ENCODE measurements around the gene PCDHB9.
"Not testable (repeated sequence)": the region's sequence is repeated elsewhere in the genome, so short reads cannot be mapped to it uniquely, and the experiment has no call there.

Gene PCDHB9

GRCh38 chr5:141184117-141184855, 2.7 kb upstream of the PCDHB9 start:
- in situ Hi-C loops (cut with MboI; ENCODE audit: low sequenced_read_pairs) = not testable (repeated sequence)

GRCh38 chr5:141188682-141189081, 1.7 kb downstream of the PCDHB9 start:
- in situ Hi-C loops (cut with MboI; ENCODE audit: low sequenced_read_pairs) = not testable (repeated sequence)

- in situ Hi-C loops (cut with MboI; ENCODE audit: low sequenced_read_pairs) = not testable (repeated sequence)
Measured at GRCh38 chr5:141189131-141189530, 2.2 kb downstream of the PCDHB9 start.

GRCh38 chr5:141192110-141192725, 5.3 kb downstream of the PCDHB9 start, which contains the start of gene PCDHB10:
TSS of gene PCDHB10 (plus strand) at chr5:141192353. CDS start at chr5:141192553, 200 bp downstream.
- in situ Hi-C loops (cut with MboI; ENCODE audit: low sequenced_read_pairs) = no loop called here

DNA sequence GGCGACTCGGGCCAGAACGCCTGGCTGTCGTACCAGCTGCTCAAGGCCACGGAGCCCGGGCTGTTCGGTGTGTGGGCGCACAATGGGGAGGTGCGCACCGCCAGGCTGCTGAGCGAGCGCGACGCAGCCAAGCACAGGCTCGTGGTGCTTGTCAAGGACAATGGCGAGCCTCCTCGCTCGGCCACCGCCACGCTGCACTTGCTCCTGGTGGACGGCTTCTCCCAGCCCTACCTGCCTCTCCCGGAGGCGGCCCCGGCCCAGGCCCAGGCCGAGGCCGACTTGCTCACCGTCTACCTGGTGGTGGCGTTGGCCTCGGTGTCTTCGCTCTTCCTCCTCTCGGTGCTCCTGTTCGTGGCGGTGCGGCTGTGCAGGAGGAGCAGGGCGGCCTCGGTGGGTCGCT, 7.4 kb downstream of the PCDHB9 start:
- in situ Hi-C loops (cut with MboI; ENCODE audit: low sequenced_read_pairs) = not testable (repeated sequence)

GRCh38 chr5:141196363-141196762, 9.4 kb downstream of the PCDHB9 start:
- in situ Hi-C loops (cut with MboI; ENCODE audit: low sequenced_read_pairs) = no loop called here

DNA sequence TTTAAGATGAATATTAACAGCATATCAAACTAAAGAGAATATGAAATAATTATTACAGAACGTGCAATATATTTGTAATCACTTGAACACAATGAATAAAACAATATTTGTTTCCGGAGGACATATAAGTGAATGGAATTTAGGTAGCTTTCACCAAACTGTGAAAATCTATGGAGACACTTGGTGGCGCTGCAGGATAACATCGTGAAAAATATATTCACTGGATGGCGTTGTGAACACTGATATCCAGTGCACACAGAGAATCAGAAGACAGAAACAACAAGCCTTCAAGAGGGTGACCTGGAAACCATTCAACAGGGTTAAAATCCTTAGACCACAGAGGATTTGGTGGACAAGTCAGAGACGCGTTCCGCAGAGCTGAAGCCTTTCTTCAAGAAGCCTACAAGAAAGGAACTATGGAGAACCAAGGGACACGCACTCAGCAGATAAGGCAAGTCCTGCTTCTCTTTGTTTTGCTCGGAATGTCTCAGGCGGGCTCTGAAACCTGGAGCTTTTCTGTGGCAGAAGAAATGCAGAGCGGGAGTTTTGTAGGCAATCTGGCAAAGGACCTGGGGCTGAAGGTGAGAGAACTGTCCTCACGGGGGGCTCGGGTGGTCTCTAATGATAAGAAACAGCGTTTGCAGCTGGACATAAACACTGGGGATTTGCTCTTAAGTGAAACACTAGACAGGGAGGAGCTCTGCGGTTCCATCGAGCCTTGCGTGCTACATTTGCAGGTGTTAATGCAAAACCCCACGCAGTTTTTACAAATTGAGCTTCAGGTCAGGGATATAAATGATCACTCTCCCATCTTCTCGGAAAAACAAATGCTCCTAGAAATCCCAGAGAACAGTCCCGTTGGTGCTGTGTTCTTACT, 12.6 kb downstream of the PCDHB9 start, which contains the start of gene PCDHB11:
PCDHB11 (plus strand) TSS at position 269 of the 877 bp plus-strand sequence; CDS start at position 417, 148 bp downstream.
- in situ Hi-C loops (cut with MboI; ENCODE audit: low sequenced_read_pairs) = no loop called here

GRCh38 chr5:141201126-141201525, 14.2 kb downstream of the PCDHB9 start:
- in situ Hi-C loops (cut with MboI; ENCODE audit: low sequenced_read_pairs) = not testable (repeated sequence)

- in situ Hi-C loops (cut with MboI; ENCODE audit: low sequenced_read_pairs) = not testable (repeated sequence)
Measured at GRCh38 chr5:141201646-141202045, 14.7 kb downstream of the PCDHB9 start.

DNA sequence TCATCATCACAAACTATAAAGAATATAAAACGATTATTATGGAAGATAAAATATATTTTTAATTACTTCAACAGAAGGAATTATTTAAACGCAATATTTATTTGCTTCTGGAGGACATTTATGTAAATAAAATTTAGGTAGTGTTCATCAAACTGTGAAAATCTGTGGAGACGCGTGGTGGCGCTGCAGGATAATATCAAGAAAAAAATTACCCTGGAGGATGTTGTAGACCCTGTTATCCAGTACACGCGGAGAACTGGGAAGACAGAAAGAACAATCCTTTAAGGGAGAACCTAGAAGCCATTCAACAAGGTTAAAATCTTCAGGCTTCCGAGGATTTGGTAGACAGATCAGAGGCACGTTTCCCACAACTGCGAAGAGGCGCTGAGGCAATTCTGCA, 21.5 kb downstream of the PCDHB9 start, which contains the start of gene PCDHB12:
PCDHB12 (plus strand) TSS at position 242 of the 400 bp plus-strand sequence. CDS start 189 bp downstream, outside the sequence.
- in situ Hi-C loops (cut with MboI; ENCODE audit: low sequenced_read_pairs) = no loop called here

GRCh38 chr5:141210281-141210680, 23.3 kb downstream of the PCDHB9 start:
- in situ Hi-C loops (cut with MboI; ENCODE audit: low sequenced_read_pairs) = not testable (repeated sequence)

DNA sequence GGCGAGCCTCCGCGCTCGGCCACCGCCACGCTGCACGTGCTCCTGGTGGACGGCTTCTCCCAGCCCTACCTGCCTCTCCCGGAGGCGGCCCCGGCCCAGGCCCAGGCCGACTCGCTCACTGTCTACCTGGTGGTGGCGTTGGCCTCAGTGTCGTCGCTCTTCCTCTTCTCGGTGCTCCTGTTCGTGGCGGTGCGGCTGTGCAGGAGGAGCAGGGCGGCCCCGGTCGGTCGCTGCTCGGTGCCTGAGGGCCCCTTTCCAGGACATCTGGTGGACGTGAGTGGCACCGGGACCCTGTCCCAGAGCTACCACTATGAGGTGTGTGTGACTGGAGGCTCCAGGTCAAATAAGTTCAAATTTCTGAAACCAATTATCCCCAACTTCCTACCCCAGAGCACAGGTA, 23.9 kb downstream of the PCDHB9 start:
- in situ Hi-C loops (cut with MboI; ENCODE audit: low sequenced_read_pairs) = not testable (repeated sequence)

GRCh38 chr5:141213656-141214339, 26.8 kb downstream of the PCDHB9 start, which contains the start of gene PCDHB13:
TSS of gene PCDHB13 (plus strand) at chr5:141213919. CDS start at chr5:141214124, 205 bp downstream.
- in situ Hi-C loops (cut with MboI; ENCODE audit: low sequenced_read_pairs) = not testable (repeated sequence)

DNA sequence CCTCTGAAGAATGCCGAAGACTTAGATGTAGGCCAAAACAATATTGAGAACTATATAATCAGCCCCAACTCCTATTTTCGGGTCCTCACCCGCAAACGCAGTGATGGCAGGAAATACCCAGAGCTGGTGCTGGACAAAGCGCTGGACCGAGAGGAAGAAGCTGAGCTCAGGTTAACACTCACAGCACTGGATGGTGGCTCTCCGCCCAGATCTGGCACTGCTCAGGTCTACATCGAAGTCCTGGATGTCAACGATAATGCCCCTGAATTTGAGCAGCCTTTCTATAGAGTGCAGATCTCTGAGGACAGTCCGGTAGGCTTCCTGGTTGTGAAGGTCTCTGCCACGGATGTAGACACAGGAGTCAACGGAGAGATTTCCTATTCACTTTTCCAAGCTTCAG, 27.6 kb downstream of the PCDHB9 start:
- in situ Hi-C loops (cut with MboI; ENCODE audit: low sequenced_read_pairs) = not testable (repeated sequence)

- in situ Hi-C loops (cut with MboI; ENCODE audit: low sequenced_read_pairs) = not testable (repeated sequence)
Measured at GRCh38 chr5:141215504-141215903, 28.5 kb downstream of the PCDHB9 start.

GRCh38 chr5:141216035-141216434, 29.1 kb downstream of the PCDHB9 start:
- in situ Hi-C loops (cut with MboI; ENCODE audit: low sequenced_read_pairs) = not testable (repeated sequence)

DNA sequence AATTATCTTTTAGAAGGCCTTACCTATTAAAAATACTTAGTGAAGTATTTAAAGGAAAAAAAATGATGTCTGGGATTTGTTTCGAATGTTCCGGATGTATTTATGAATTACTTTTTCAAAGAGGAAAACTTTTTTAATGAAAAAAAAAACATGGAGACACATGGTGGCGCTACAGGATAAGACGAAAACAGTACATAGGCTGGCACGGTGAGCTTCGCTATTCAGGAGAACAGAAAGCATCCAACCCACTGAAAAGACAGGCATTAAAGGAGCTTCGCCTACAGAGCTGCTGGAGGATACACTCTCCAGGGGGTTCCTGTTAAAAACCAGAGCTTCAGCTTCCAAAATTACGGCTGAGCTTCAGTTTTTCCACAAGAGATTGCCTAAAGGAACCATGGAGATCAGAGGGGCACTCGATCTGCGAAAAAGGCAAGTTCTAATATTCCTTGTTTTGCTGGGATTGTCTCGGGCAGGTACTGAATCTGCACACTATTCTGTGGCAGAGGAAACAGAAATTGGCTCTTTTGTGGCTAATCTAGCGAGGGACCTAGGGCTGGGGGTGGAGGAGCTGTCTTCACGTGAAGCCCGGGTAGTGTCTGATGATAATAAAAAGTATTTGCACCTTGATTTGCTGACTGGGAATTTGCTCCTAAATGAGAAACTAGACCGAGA, 36.3 kb downstream of the PCDHB9 start, which contains the start of gene PCDHB14:
PCDHB14 (plus strand) TSS at position 232 of the 672 bp plus-strand sequence; CDS start at position 395, 163 bp downstream.
- in situ Hi-C loops (cut with MboI; ENCODE audit: low sequenced_read_pairs) = no loop called here

DNA sequence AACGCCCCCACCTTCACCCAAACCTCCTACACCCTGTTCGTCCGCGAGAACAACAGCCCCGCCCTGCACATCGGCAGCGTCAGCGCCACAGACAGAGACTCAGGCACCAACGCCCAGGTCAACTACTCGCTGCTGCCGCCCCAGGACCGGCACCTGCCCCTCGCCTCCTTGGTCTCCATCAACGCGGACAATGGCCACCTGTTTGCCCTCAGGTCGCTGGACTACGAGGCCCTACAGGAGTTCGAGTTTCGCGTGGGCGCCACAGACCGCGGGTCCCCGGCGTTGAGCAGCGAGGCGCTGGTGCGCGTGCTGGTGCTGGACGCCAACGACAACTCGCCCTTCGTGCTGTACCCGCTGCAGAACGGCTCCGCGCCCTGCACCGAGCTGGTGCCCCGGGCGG, 37.9 kb downstream of the PCDHB9 start:
- in situ Hi-C loops (cut with MboI; ENCODE audit: low sequenced_read_pairs) = not testable (repeated sequence)

GRCh38 chr5:141225421-141225820, 38.5 kb downstream of the PCDHB9 start:
- in situ Hi-C loops (cut with MboI; ENCODE audit: low sequenced_read_pairs) = not testable (repeated sequence)
